HepG2 (cell line): ENCODE data around the gene B3GAT3. TPM values are rescaled to one million over a fixed set of nuclear protein-coding genes. Genes with fewer than 3 reads are reported as not detected.

Source experiments
- ATAC-seq: fragments of 200-7000 bp; cut with Tn5 transposase; 3 replicates; pipeline ENCODE4 v1.9.1; 2020; ENCODE audit warnings: mild to moderate bottlenecking, moderate library complexity
- BruUV-seq: library from RNA; stranded (reverse); fragments of 400-500 nt; replicated peaks from 2 replicates; lab custom pipeline; 2021; lab: Mats Ljungman, UMichigan
- CTCF ChIA-PET: fragments of 300-600 bp; formaldehyde crosslinking; extraction: SDS; loops from one replicate; lab custom pipeline; 2021; ENCODE audit warnings: low total read pairs, inconsistent platforms, low intra/inter-chr PET ratio; lab: Yijun Ruan, JAX
- POLR2A ChIA-PET: fragments of 350-600 bp; sonication (Branson Sonifier 250); formaldehyde crosslinking; loops from one replicate; lab custom pipeline; 2020; ENCODE audit warnings: antibody characterized with exemption, inconsistent platforms; lab: Yijun Ruan, JAX
- DNase-seq: peaks from one replicate; pipeline ENCODE4 v3.0.0-alpha.2; 2015; ENCODE audit warnings: low spot score
- FAIRE-seq: peaks from 3 replicates; lab custom pipeline; 2011; peaks lifted over from hg19 to GRCh38; lab: Jason Lieb, UNC
- H2AFZ ChIP-seq: one replicate; pipeline ENCODE4 v1.6.1; 2011; ENCODE audit warnings: low read length, inconsistent platforms
- H3K27ac ChIP-seq: fragments of 300-600 bp; 3 replicates; pipeline ENCODE4 v1.8.0; 2011; ENCODE audit warnings: mixed run types, mild to moderate bottlenecking, mixed read lengths, low read length, inconsistent platforms; ENCODE audit not compliant: insufficient read depth; ENCODE audit errors: extremely low read length
- H3K27me3 ChIP-seq, 2 experiments: fragments of 200-600 bp in 1 of 2; 2 replicates in 1 of 2; 3 replicates in 1 of 2; pipeline versions ENCODE4 v1.6.0 to v1.8.0; 2011; ENCODE audit warnings: low read length in 2 of 2, mild to moderate bottlenecking in 2 of 2, moderate library complexity in 2 of 2, inconsistent platforms in 1 of 2; ENCODE audit not compliant: insufficient read depth in 2 of 2, control insufficient read depth in 1 of 2
- H3K36me3 ChIP-seq, 2 experiments: fragments of 200-600 bp in 1 of 2; replicated peaks in 1 of 2; 2 replicates in 1 of 2; 3 replicates in 1 of 2; pipeline versions ENCODE4 v1.5.1 to v1.8.0; 2011; ENCODE audit warnings: low read length in 2 of 2, inconsistent platforms in 1 of 2; ENCODE audit not compliant: insufficient read depth in 2 of 2, control insufficient read depth in 1 of 2
- H3K4me1 ChIP-seq: 2 replicates; pipeline ENCODE4 v1.5.1; 2012; ENCODE audit warnings: low read length, inconsistent platforms; ENCODE audit not compliant: insufficient read depth
- H3K4me2 ChIP-seq: 2 replicates; pipeline ENCODE4 v1.6.0; 2011; ENCODE audit warnings: low read depth, low read length, inconsistent platforms
- H3K4me3 ChIP-seq, 3 experiments: fragments of 200-600 bp in 1 of 3; sonication (generic), shearing (Covaris generic) in 1 of 3; replicated peaks in 1 of 3; 2 replicates each; pipeline ENCODE4 v1.5.1; 2011 to 2016; ENCODE audit warnings: low read length in 3 of 3, inconsistent platforms in 2 of 3, low read depth in 2 of 3, mild to moderate bottlenecking in 2 of 3, control low read depth in 1 of 3, mixed read lengths in 1 of 3; ENCODE audit not compliant: insufficient read depth in 1 of 3
- H3K79me2 ChIP-seq: one replicate; pipeline ENCODE4 v1.6.1; 2011; ENCODE audit warnings: low read length, inconsistent platforms; ENCODE audit not compliant: insufficient read depth
- H3K9ac ChIP-seq: 2 replicates; pipeline ENCODE4 v1.6.0; 2011; ENCODE audit warnings: mild to moderate bottlenecking, low read depth, low read length, inconsistent platforms; ENCODE audit not compliant: insufficient read depth
- H3K9me3 ChIP-seq: 2 replicates; pipeline ENCODE4 v1.5.1; 2012; ENCODE audit warnings: mild to moderate bottlenecking, low read length
- H4K20me1 ChIP-seq: 2 replicates; pipeline ENCODE4 v1.6.0; 2011; ENCODE audit warnings: inconsistent platforms, mild to moderate bottlenecking, low read length, moderate library complexity; ENCODE audit not compliant: insufficient read depth
- BORCS8-MEF2B ChIP-seq: sonication (generic); formaldehyde crosslinking; IDR thresholded peaks from 2 replicates; pipeline ENCODE4 v1.8.0; 2022; ENCODE audit warnings: mild to moderate bottlenecking, missing genetic modification reagents
- CREB1 ChIP-seq, 2 experiments: fragments of 450-650 bp in 1 of 2; IDR thresholded peaks; 2 replicates each; pipeline ENCODE4 v1.6.1; 2016 to 2017; ENCODE audit warnings: control low read depth in 1 of 2, mild to moderate bottlenecking in 1 of 2, missing compliant biosample characterization in 1 of 2, missing genetic modification characterization in 1 of 2
- FOXA1 ChIP-seq, 2 experiments: fragments of 450-650 bp in 1 of 2; sonication (generic) in 1 of 2; formaldehyde crosslinking in 1 of 2; IDR thresholded peaks; 2 replicates each; pipeline versions ENCODE4 v1.4.0 to v1.6.1; 2016 to 2020; ENCODE audit warnings: missing genetic modification reagents in 1 of 2
- MTA3 ChIP-seq: sonication (generic); formaldehyde crosslinking; IDR thresholded peaks from 2 replicates; pipeline ENCODE4 v1.4.0; 2020; ENCODE audit warnings: missing genetic modification reagents
- SUZ12 ChIP-seq: fragments of 150-350 bp; IDR thresholded peaks from 2 replicates; pipeline ENCODE4 v1.6.1; 2014; ENCODE audit warnings: low read depth, low read length
- U2AF1 ChIP-seq: fragments of 200-400 bp; formaldehyde crosslinking; optimal IDR thresholded peaks from 2 replicates; pipeline ENCODE3; 2017; ENCODE audit warnings: mild to moderate bottlenecking, low read depth, low read length
- ZNF569 ChIP-seq: sonication (generic); formaldehyde crosslinking; IDR thresholded peaks from 2 replicates; pipeline ENCODE4 v1.5.0; 2020; ENCODE audit warnings: mild to moderate bottlenecking, missing genetic modification reagents, moderate library complexity, borderline replicate concordance
- ZNF572 ChIP-seq: sonication (generic); formaldehyde crosslinking; IDR thresholded peaks from 2 replicates; pipeline ENCODE4 v1.5.1; 2020; ENCODE audit warnings: mild to moderate bottlenecking, missing genetic modification reagents
- ZNF7 ChIP-seq: IDR thresholded peaks from 2 replicates; pipeline ENCODE4 v1.6.1; 2016; ENCODE audit warnings: missing biosample characterization, missing genetic modification reagents
- WGBS: methylation state at CpG from one replicate; pipeline ENCODE4 v1.1.6; 2017; ENCODE audit warnings: low lambda C conversion rate; 5-methylcytosine and 5-hydroxymethylcytosine counted together
- in situ Hi-C: cut with HindIII; loops from 2 replicates; pipeline ENCODE4 v1.10.0; 2017; ENCODE audit warnings: low pct_unique_long_range_greater_than_20kb; ENCODE audit not compliant: extremely low pct_ligation_motif_present
- intact Hi-C: fragments of 100-400 bp; cut with micrococcal nuclease; formaldehyde crosslinking; loops from one replicate; pipeline ENCODE4 v1.10.0; 2022; ENCODE audit not compliant: unreplicated experiment
- polyA plus RNA-seq, 8 experiments: library from polyadenylated mRNA; depleted of rRNA in 3 of 8; stranded (reverse) in 7 of 8; unstranded in 1 of 8; fragments of >200 nt; fragmentation: Illumina TruSeq in 4 of 8; extraction: Trizol in 4 of 8; gene quantifications; 2 replicates each; pipeline versions ENCODE4 v1.2.1 to v1.2.3, GENCODE V29; 2011 to 2016; ENCODE audit warnings: low read depth in 4 of 8, missing spikeins in 1 of 8, mixed read lengths in 1 of 8; ENCODE audit not compliant: insufficient read depth in 1 of 8
- total RNA-seq, 5 experiments: library from RNA; depleted of rRNA; stranded (reverse); fragments of >200 nt; fragmentation: Illumina TruSeq; extraction: Trizol; gene quantifications; 2 replicates each; pipeline ENCODE4 v1.2.3, GENCODE V29; 2016; ENCODE audit warnings: low read depth in 1 of 5
- TF ChIP-seq, protein P1 (sequence below): sonication (generic); formaldehyde crosslinking; IDR thresholded peaks from 2 replicates; pipeline ENCODE4 v1.4.0; 2020; ENCODE audit warnings: missing genetic modification reagents
- TF ChIP-seq, protein P2 (sequence below): sonication (generic); formaldehyde crosslinking; IDR thresholded peaks from 2 replicates; pipeline ENCODE4 v1.4.0; 2020; ENCODE audit warnings: missing genetic modification reagents, mild to moderate bottlenecking, borderline replicate concordance
- TF ChIP-seq, protein P3 (sequence below): sonication (generic); formaldehyde crosslinking; IDR thresholded peaks from 2 replicates; pipeline ENCODE4 v1.5.0; 2020; ENCODE audit warnings: mild to moderate bottlenecking, missing genetic modification reagents, moderate library complexity

B3GAT3 gene
- total and polyA plus RNA-seq, 2 of the 13 experiments (the other 11 are each of a cell fraction or from before 2014, with no cell fraction given), result 21.3 to 26.1 TPM

DNA sequence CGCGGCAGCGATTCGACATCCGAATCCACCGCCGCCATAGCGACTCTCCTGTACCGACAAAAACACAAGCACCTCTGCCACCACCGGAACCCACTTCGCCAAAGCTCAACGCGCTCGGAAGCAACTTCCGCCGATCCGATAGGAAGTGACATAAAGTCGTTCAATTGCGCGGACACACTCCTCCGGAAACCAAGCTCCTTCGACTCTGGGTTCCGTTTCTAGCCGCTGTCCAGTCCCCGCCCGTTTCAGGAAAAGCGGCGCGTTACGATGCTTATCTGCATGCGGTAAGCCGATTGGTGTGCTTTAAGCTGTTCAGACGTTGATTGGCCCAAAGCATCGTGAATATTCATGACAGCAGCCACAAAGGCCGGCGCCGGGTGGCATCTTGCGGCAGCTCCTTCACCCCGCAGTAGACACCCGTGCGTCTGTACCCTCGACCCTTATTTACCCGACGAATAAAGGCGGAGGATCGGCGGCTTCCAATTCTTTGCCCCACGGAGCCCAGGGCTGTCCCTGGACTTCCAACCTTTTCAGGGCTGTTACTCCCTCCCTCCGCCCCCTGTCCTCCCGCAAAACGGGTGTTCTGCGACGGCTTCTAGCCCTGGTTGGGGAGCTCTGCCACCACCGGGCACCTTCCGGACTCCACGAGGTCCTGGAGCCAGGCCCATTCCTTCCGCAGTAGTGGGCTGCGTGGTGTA, 30.2 kb downstream of the B3GAT3 start, which contains the start of gene TUT1 (continued):
- no peak for TF ChIP-seq MTA3 (CRISPR knock-in tag)
- TF ChIP-seq, protein P1, sequence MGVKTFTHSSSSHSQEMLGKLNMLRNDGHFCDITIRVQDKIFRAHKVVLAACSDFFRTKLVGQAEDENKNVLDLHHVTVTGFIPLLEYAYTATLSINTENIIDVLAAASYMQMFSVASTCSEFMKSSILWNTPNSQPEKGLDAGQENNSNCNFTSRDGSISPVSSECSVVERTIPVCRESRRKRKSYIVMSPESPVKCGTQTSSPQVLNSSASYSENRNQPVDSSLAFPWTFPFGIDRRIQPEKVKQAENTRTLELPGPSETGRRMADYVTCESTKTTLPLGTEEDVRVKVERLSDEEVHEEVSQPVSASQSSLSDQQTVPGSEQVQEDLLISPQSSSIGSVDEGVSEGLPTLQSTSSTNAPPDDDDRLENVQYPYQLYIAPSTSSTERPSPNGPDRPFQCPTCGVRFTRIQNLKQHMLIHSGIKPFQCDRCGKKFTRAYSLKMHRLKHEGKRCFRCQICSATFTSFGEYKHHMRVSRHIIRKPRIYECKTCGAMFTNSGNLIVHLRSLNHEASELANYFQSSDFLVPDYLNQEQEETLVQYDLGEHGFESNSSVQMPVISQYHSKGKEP (CRISPR knock-in tag), result no peak
- TF ChIP-seq FOXA1 (IDR thresholded peaks at IDR 0.05), result no peak
- peak; percentile 54 for TF ChIP-seq FOXA1 (CRISPR knock-in tag; IDR thresholded peaks at IDR 0.05)
- TF ChIP-seq U2AF1, result peak; percentile 98

DNA sequence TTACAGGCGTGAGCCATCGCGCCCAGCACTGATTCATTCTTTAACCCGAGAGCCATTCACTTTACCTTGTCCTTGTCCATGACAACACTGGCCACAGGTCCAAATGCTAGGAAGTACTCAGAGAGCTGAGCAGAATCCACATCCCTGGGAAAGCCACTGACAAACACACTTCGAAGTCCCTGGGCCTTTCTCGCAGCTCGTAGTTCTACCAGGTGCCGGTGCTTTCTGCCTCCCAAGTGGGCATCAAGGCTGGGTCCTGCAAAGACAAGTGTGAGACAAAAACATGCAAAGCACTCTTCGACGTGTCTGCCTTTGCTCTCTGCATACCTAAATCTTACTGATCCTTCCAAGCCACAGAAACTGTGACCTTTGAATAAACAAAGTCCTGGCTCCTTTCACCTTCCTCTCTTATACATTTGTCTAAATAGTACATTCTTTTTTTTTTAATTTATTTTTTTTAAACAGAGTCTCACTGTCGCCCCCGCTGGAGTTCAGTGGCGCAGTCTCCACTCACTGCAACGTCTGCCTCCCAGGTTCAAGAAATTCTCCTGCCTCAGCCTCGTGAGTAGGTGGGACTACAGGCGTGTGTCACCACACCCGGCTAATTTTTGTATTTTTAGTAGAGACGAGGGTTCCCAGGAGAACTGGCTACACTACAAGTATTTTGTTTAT, 32.7 kb downstream of the B3GAT3 start:
- in situ Hi-C loops, result no loop called here
- FAIRE-seq (no peak), DNase-seq (no peak), ATAC-seq (no peak)
- POLR2A ChIA-PET, result interaction anchor here (0.8 to 4.4 kb wide), 10 partner anchors 10 to 252 kb away, joined by 3 to 160 read pairs (median 8); partner anchors contain the start of genes C11orf98, CSKMT, EEF1G and GANAB
- Histone ChIP-seq H4K20me1 (no peaks in the 10 kb centered on the region), H3K4me3 (no peak overlapping the region), H3K27ac (peak overlapping the region; percentile 76), H2AFZ (no peak overlapping the region), H3K4me2 (0 out of 2 replicates have a peak overlapping the region, but pooled peaks have one; percentile 23), H3K27me3 (no peaks in the 10 kb centered on the region; a peak in 1 of 5 replicates), H3K79me2 (peaks cover 18% of the 10 kb centered on the region), H3K9me3 (no peaks in the 10 kb centered on the region), H3K4me1 (peaks cover 51% of the 10 kb centered on the region), H3K36me3 (peaks cover 9% of the 10 kb centered on the region in 2 experiments; a peak in 4 of 5 replicates), H3K9ac (no peak overlapping the region)
- intact Hi-C loops, result no loop called here
- 71% methylated on average over 18 of the region's 18 CpGs for WGBS
- TF ChIP-seq, protein P2, sequence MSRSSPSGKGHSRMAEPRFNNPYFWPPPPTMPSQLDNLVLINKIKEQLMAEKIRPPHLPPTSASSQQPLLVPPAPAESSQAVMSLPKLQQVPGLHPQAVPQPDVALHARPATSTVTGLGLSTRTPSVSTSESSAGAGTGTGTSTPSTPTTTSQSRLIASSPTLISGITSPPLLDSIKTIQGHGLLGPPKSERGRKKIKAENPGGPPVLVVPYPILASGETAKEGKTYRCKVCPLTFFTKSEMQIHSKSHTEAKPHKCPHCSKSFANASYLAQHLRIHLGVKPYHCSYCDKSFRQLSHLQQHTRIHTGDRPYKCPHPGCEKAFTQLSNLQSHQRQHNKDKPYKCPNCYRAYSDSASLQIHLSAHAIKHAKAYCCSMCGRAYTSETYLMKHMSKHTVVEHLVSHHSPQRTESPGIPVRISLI (CRISPR knock-in tag), result peak; percentile 55; the same call in 1 of the 2 replicates
- TF ChIP-seq ZNF7 (peak; percentile 66; the same call in 1 of the 2 replicates), ZNF572 (CRISPR knock-in tag) (0 out of 2 replicates have a peak, but pooled peaks have one; percentile 20), BORCS8-MEF2B (CRISPR knock-in tag) (no peak), ZNF569 (CRISPR knock-in tag) (no peak), CREB1 (IDR thresholded peaks at IDR 0.05) (no peak), CREB1 (CRISPR knock-in tag; IDR thresholded peaks at IDR 0.05) (no peak), SUZ12 (no peak)
- TF ChIP-seq, protein P3, sequence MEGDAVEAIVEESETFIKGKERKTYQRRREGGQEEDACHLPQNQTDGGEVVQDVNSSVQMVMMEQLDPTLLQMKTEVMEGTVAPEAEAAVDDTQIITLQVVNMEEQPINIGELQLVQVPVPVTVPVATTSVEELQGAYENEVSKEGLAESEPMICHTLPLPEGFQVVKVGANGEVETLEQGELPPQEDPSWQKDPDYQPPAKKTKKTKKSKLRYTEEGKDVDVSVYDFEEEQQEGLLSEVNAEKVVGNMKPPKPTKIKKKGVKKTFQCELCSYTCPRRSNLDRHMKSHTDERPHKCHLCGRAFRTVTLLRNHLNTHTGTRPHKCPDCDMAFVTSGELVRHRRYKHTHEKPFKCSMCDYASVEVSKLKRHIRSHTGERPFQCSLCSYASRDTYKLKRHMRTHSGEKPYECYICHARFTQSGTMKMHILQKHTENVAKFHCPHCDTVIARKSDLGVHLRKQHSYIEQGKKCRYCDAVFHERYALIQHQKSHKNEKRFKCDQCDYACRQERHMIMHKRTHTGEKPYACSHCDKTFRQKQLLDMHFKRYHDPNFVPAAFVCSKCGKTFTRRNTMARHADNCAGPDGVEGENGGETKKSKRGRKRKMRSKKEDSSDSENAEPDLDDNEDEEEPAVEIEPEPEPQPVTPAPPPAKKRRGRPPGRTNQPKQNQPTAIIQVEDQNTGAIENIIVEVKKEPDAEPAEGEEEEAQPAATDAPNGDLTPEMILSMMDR, result peak; percentile 24; the same call in 1 of the 2 replicates
- CTCF ChIA-PET, result interaction anchor here (1.0 to 1.4 kb wide), 2 partner anchors 24 to 29 kb away, joined by 3 read pairs; partner anchors contain the start of gene ROM1
- no TSS peak for BruUV-seq
